CD14-positive monocyte (primary cell): Measurements from ENCODE around the gene RAB11FIP4. TPM values are rescaled to one million over a fixed set of nuclear protein-coding genes. Genes with fewer than 3 reads are reported as not detected.

ENCODE experiments used
- DNase-seq, 3 donors: peaks; one replicate each; pipeline ENCODE4 v3.0.0-alpha.2; 2011 to 2022
- H2AFZ ChIP-seq: 2 replicates; pipeline ENCODE4 v1.6.0; 2012; ENCODE audit warnings: mild to moderate bottlenecking, low read depth, low read length, inconsistent platforms; ENCODE audit not compliant: insufficient read depth, poor library complexity, severe bottlenecking
- H3K27ac ChIP-seq, 2 donors: 1 replicate in 1 of 2; 2 replicates in 1 of 2; pipeline ENCODE4 v1.5.1; 2012 to 2013; ENCODE audit warnings: low read length in 2 of 2, control low read depth in 1 of 2, inconsistent platforms in 1 of 2, low read depth in 1 of 2, mild to moderate bottlenecking in 1 of 2
- H3K27me3 ChIP-seq, 2 donors: one replicate each; pipeline versions ENCODE4 v1.6.0 to v1.6.1; 2011 to 2013; ENCODE audit warnings: low read length in 2 of 2; ENCODE audit not compliant: control insufficient read depth in 2 of 2, insufficient read depth in 2 of 2
- H3K36me3 ChIP-seq, 2 donors: replicated peaks in 1 of 2; 1 replicate in 1 of 2; 2 replicates in 1 of 2; pipeline versions ENCODE4 v1.5.1 to v1.6.1; 2012 to 2013; ENCODE audit warnings: low read length in 2 of 2, control low read depth in 1 of 2, inconsistent platforms in 1 of 2, mild to moderate bottlenecking in 1 of 2; ENCODE audit not compliant: insufficient read depth in 2 of 2, control insufficient read depth in 1 of 2
- H3K4me1 ChIP-seq, 2 donors: 1 replicate in 1 of 2; 2 replicates in 1 of 2; pipeline versions ENCODE4 v1.5.1 to v1.6.1; 2012 to 2013; ENCODE audit warnings: low read length in 2 of 2, control low read depth in 1 of 2, inconsistent platforms in 1 of 2, mild to moderate bottlenecking in 1 of 2, moderate library complexity in 1 of 2; ENCODE audit not compliant: insufficient read depth in 2 of 2, control insufficient read depth in 1 of 2
- H3K4me2 ChIP-seq: replicated peaks from 2 replicates; pipeline ENCODE3; 2012; ENCODE audit warnings: low read length, moderate library complexity, mild to moderate bottlenecking; ENCODE audit not compliant: poor library complexity, severe bottlenecking; ENCODE audit errors: extremely low read depth
- H3K4me3 ChIP-seq, 3 experiments: fragments of 200-600 bp in 1 of 3; sonication (generic) in 1 of 3; replicated peaks in 1 of 3; 1 replicate in 2 of 3; 2 replicates in 1 of 3; pipeline ENCODE4 v1.5.1; 2011 to 2013; ENCODE audit warnings: low read length in 3 of 3, mild to moderate bottlenecking in 3 of 3, control low read depth in 2 of 3, low read depth in 2 of 3, inconsistent platforms in 1 of 3, moderate library complexity in 1 of 3
- H3K79me2 ChIP-seq: 2 replicates; pipeline ENCODE4 v1.6.0; 2012; ENCODE audit warnings: mild to moderate bottlenecking, control low read depth, inconsistent platforms, low read length, moderate library complexity; ENCODE audit not compliant: insufficient read depth
- H3K9ac ChIP-seq: 2 replicates; pipeline ENCODE4 v1.6.0; 2017; ENCODE audit warnings: low read length, mild to moderate bottlenecking; ENCODE audit not compliant: insufficient read depth, poor library complexity, severe bottlenecking
- H3K9me3 ChIP-seq, 2 donors: replicated peaks in 1 of 2; 1 replicate in 1 of 2; 2 replicates in 1 of 2; pipeline versions ENCODE4 v1.5.1 to v1.6.1; 2012 to 2013; ENCODE audit warnings: low read length in 2 of 2, control low read depth in 1 of 2; ENCODE audit not compliant: control insufficient read depth in 1 of 2, insufficient read depth in 1 of 2
- H4K20me1 ChIP-seq: 2 replicates; pipeline ENCODE4 v1.6.0; 2012; ENCODE audit warnings: mild to moderate bottlenecking, low read length, control low read depth, moderate library complexity; ENCODE audit not compliant: insufficient read depth
- H3K27ac Mint-ChIP-seq, 7 donors: one replicate each; pipeline ENCODE4 v1.8.0; 2020; ENCODE audit warnings: mild to moderate bottlenecking in 7 of 7, mixed read lengths in 7 of 7, moderate library complexity in 6 of 7, inconsistent platforms in 2 of 7
- H3K27me3 Mint-ChIP-seq, 3 donors: one replicate each; pipeline ENCODE4 v1.8.0; 2021 to 2022; ENCODE audit warnings: low read depth in 3 of 3, mild to moderate bottlenecking in 3 of 3, mixed read lengths in 3 of 3, moderate library complexity in 3 of 3, inconsistent platforms in 1 of 3
- H3K36me3 Mint-ChIP-seq, 2 donors: one replicate each; pipeline ENCODE4 v1.8.0; 2020; ENCODE audit warnings: mixed read lengths in 2 of 2, inconsistent platforms in 1 of 2, mild to moderate bottlenecking in 1 of 2
- H3K4me1 Mint-ChIP-seq: one replicate; pipeline ENCODE4 v1.8.0; 2020; ENCODE audit warnings: mild to moderate bottlenecking, mixed read lengths
- H3K4me3 Mint-ChIP-seq, 2 donors: one replicate each; pipeline ENCODE4 v1.8.0; 2020; ENCODE audit warnings: mild to moderate bottlenecking in 2 of 2, mixed read lengths in 2 of 2, moderate library complexity in 1 of 2
- H3K9me3 Mint-ChIP-seq, 7 donors: one replicate each; pipeline ENCODE4 v1.8.0; 2020 to 2022; ENCODE audit warnings: mixed read lengths in 7 of 7, mild to moderate bottlenecking in 6 of 7, moderate library complexity in 6 of 7, inconsistent platforms in 2 of 7
- WGBS: methylation state at CpG from one replicate; pipeline ENCODE4 v1.1.5; 2013; ENCODE audit warnings: missing lambda C conversion rate; ENCODE audit not compliant: insufficient coverage; 5-methylcytosine and 5-hydroxymethylcytosine counted together
- intact Hi-C, 2 donors: fragments of 100-400 bp; cut with micrococcal nuclease; formaldehyde crosslinking; loops; one replicate each; pipeline versions ENCODE4 v1.15.0 to v1.15.1; 2023
- polyA plus RNA-seq, 3 donors: library from polyadenylated mRNA; depleted of rRNA in 1 of 3; unstranded in 2 of 3; stranded (reverse) in 1 of 3; fragments of 300-500 nt in 2 of 3; fragments of >200 nt in 1 of 3; fragmentation: Illumina TruSeq in 2 of 3; gene quantifications; 1 replicate in 2 of 3; 2 replicates in 1 of 3; pipeline ENCODE4 v1.2.3, GENCODE V29; 2012 to 2021
- TF ChIP-seq, protein P1 (sequence below): fragments of 200-600 bp; IDR thresholded peaks from one replicate; pipeline ENCODE4 v1.8.0; 2022; ENCODE audit warnings: antibody characterized with exemption, mild to moderate bottlenecking

RAB11FIP4 gene
- polyA plus RNA-seq, 3 donors = 10.4 to 21.9 (median 16.2) TPM

DNA sequence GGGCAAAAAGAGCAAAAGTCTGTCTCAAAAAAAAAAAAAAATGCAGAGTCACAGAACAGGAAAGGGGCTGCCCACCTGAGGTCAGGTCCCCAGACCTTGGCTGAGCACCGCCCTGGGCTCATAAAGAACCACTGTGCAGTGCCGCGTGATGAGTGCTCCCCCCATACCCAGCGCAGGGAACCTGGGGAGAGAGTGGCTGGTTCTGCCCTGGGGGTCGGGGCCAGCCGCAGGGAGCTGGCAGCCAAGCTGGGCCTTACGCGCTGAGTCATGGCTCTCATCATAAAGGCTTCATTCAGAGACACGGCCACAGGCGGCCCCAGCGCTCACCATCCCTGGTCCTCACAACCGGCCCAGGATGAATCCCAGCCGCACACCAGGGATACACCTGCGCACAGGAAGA, 80.7 kb downstream of the RAB11FIP4 start:
- no peaks in the 10 kb centered on the region for H3K36me3 Mint-ChIP-seq
- H4K20me1 ChIP-seq = no peaks in the 10 kb centered on the region
- no peak overlapping the region for H3K9ac ChIP-seq
- no peak for DNase-seq
- peaks cover 0 to 5% (median 0%) of the 10 kb centered on the region in 7 donors for H3K9me3 Mint-ChIP-seq
- peak overlapping the region in 1 of 2 donors; percentile 43 for H3K4me3 Mint-ChIP-seq
- H2AFZ ChIP-seq = no peak overlapping the region
- H3K4me3 ChIP-seq = no peak overlapping the region
- TF ChIP-seq, protein P1, sequence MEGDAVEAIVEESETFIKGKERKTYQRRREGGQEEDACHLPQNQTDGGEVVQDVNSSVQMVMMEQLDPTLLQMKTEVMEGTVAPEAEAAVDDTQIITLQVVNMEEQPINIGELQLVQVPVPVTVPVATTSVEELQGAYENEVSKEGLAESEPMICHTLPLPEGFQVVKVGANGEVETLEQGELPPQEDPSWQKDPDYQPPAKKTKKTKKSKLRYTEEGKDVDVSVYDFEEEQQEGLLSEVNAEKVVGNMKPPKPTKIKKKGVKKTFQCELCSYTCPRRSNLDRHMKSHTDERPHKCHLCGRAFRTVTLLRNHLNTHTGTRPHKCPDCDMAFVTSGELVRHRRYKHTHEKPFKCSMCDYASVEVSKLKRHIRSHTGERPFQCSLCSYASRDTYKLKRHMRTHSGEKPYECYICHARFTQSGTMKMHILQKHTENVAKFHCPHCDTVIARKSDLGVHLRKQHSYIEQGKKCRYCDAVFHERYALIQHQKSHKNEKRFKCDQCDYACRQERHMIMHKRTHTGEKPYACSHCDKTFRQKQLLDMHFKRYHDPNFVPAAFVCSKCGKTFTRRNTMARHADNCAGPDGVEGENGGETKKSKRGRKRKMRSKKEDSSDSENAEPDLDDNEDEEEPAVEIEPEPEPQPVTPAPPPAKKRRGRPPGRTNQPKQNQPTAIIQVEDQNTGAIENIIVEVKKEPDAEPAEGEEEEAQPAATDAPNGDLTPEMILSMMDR = no peak
- H3K79me2 ChIP-seq = no peaks in the 10 kb centered on the region
- H3K36me3 ChIP-seq = no peaks in the 10 kb centered on the region
- no peak overlapping the region for H3K27ac ChIP-seq
- peaks cover 17 to 28% (median 21%) of the 10 kb centered on the region in 3 donors for H3K27me3 Mint-ChIP-seq
- no peaks in the 10 kb centered on the region for H3K9me3 ChIP-seq
- WGBS = 39% methylated on average over 14 of the region's 14 CpGs
- peaks cover 11% of the 10 kb centered on the region for H3K4me1 Mint-ChIP-seq
- intact Hi-C loops = no loop called here
- H3K4me2 ChIP-seq = no peak overlapping the region
- peaks cover 0 to 6% of the 10 kb centered on the region in 2 donors for H3K4me1 ChIP-seq
- H3K27me3 ChIP-seq = no peaks in the 10 kb centered on the region
- H3K27ac Mint-ChIP-seq = no peak overlapping the region

DNA sequence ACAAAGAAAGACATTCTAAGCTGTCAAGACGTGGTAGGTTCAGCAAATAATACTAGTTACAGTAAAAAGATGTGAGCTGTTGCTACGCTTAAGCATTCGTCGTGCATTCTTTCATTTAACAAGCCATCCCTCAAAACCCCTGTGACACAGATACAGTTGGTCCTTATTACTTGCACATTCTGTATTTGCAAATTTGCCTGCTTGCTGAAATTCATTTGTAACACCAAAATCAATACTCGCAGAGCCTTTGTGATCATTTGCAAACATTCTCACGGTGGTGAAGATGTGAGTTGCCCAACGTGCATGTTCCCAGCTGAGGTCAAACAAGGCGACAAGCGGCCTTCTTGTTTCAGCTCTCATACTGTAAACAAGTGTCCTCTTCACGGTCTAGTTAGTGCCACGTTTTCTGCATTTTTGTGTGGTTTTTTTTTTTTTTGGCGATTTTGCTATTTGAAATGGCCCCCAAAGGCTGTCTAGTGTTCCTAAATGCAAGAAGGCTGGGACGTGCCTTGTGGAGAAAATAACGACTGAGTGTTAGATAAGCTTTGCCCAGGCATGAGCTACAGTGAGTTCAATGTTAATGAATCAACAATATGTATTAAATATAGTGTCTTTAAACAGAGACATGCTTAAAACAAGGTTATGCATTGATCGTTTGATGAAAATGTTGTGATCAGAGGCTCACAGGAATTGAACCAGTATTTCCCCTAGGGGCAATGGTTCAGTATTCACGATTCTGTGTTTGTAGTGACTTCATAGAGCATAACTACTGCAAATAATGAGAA, 84.1 kb downstream of the RAB11FIP4 start:
- intact Hi-C loops = no loop called here

More for the DNA sequence above, 84.1 kb downstream of the RAB11FIP4 start:
- Mint-ChIP-seq H3K4me3 (no peak overlapping the region), H3K27me3 (peaks cover 19 to 29% (median 20%) of the 10 kb centered on the region in 3 donors), H3K36me3 (no peaks in the 10 kb centered on the region), H3K9me3 (no peaks in the 10 kb centered on the region), H3K27ac (no peak overlapping the region), H3K4me1 (peaks cover 4% of the 10 kb centered on the region)
- H3K36me3 ChIP-seq = no peaks in the 10 kb centered on the region
- no peak overlapping the region for H3K27ac ChIP-seq
- no peak overlapping the region for H2AFZ ChIP-seq
- H3K4me2 ChIP-seq = no peak overlapping the region
- H3K4me1 ChIP-seq = no peaks in the 10 kb centered on the region
- DNase-seq = no peak
- H3K27me3 ChIP-seq = no peaks in the 10 kb centered on the region
- H4K20me1 ChIP-seq = no peaks in the 10 kb centered on the region
- TF ChIP-seq, protein P1 = no peak
- H3K79me2 ChIP-seq = no peaks in the 10 kb centered on the region
- no peak overlapping the region for H3K4me3 ChIP-seq
- H3K9ac ChIP-seq = no peak overlapping the region
- H3K9me3 ChIP-seq = no peaks in the 10 kb centered on the region
- 90% methylated on average over 7 of the region's 16 CpGs for WGBS
